GM19452 (cell line): ENCODE results near the gene GDA.
"Not testable (repeated sequence)": the region's sequence is repeated elsewhere in the genome, so short reads cannot be mapped to it uniquely, and the experiment has no call there.

Experiments used
- ATAC-seq: cut with Tn5 transposase; IDR thresholded peaks from one replicate; pipeline ENCODE4 v1.9.1; 2021; ENCODE audit not compliant: unreplicated experiment

Gene GDA

DNA sequence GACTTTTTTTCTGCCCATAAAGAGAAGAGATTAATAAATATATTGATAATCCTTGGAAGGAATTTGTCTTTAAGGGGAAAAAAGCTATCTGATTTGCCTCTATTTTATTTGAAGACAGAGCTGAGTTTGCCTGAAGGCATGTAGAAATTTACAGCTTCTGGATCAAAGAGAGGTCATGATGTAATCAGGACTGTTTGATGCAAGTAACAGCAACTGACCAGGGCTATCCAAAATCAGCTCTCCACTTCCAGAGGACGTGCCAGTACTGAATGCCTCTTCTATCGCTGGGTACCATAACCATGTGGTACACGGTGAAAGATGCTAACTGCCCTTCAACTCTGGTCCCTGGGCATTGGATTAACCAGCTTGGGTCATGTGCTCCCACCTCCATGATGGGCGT is 125.2 kb downstream of the GDA start:
- no peak for ATAC-seq

DNA sequence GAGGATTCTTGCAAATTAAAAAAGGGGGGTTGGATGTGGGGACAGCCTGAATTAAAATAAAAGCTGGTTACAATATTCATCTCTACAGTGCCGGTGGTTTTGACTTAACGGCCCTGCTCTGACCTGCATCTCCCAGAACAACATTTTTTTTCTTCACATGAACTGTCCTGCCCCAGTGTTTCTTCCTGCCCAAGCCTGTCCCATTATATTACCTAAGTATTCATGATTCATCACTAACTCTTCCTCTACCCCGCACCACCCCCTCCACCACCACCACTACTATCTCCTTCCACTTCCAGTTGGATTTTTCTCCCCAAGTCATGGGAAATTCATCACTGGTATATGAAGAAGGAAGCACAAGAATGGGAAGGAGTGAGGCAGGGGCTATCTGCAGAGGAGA is 125.7 kb downstream of the GDA start:
- ATAC-seq, result no peak

DNA sequence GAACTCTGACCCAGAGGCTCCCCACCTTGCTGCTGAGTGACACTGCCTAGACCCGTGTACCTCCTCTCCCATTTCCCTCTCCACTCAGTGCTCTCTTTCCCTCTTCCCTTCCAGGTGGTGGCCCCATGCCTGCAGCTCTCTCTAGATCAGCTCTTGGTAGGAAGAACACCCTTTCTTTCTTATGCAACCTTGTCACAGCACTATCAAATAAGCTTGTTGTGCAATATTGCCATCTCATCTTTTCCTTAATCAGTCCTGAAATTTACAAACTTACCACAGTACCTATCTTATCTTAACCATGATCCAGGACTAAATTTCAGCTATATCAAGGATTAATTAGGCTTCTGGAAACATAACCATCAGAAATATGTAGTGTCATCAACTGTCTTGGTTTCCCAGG is 127.2 kb downstream of the GDA start:
- ATAC-seq, result no peak

DNA sequence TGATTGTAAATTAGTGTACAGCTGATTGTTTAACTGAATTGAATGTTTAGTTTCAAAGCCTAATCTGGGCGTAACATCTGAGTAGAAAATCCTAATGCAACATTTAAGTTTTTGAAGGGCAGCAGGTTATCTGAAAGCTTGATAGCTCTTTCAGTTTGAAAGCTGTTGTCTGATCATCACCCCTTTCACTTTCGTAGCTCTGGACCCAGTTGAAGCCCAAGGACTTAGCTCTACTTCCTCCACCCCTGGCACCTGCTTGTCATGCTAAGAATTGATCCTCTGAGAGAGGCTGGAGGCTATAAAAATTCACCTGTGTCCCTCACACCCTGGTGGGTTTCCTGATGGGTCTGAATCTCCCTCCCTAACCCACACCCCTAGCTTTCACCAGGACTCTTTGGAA is 129.7 kb downstream of the GDA start:
- peak; percentile 62 for ATAC-seq

DNA sequence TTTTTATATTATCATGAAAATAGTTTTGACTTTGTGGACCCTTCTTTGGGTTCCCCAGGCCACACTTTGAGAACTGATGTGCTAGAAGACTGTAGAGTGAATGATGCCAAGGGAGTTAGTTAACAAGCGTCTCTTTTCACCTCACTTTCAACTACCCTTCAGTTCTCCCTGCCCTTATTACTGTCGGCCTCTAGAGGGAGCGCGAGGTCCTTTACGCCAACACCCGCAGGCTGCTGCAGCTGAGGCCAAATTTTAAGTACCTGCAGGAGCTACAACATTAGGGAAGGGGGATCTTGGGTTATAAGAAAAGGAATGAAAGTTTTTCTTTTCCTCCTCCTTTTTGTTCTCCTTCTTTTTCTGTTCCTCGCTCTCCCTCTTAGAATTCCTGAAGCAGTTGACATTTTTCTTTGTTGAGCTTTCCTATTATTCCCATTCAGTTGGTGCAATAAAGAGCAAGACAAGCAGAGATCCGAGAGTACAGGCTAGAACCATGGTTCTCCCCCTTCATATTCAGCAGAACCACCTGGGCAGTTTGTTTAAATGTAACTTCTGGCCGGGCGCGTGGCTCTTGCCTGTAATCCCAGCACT is 131.8 kb downstream of the GDA start:
- ATAC-seq, result peak; percentile 77

DNA sequence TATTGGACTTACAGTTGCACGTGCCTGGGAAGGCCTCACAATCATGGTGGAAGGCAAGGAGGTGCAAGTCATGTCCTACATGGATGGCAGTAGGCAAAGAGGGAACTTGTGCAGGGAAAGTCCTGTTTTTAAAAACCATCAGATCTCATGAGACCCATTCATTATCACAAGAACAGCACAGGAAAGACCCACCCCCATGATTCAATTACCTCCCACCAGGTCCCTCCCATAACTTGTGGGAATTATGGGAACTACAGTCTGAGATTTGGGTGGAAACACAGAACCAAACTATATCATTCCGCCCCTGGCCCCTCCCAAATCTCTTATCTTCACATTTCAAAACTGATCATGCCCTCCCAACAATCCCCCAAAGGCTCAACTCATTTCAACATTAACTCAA is 140.2 kb downstream of the GDA start:
- no peak for ATAC-seq

DNA sequence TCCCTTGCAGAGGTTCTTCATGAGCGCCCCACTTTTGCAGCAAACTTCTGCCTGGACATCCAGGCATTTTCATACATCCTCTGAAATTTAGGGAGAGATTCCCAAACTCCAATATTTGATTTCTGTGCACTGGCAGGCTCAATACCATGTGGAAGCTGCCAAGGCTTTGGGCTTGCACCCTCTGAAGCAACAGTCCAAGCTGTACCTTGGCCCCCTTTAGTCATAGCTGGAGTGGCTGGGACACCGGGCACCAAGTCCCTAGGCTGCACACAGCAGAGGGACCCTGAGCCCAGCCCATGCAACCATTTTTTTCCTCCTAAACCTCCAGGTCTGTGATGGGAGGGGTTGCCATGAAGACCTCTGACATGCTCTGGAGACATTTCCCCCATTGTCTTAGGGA is 141.1 kb downstream of the GDA start:
- ATAC-seq, result no peak

DNA sequence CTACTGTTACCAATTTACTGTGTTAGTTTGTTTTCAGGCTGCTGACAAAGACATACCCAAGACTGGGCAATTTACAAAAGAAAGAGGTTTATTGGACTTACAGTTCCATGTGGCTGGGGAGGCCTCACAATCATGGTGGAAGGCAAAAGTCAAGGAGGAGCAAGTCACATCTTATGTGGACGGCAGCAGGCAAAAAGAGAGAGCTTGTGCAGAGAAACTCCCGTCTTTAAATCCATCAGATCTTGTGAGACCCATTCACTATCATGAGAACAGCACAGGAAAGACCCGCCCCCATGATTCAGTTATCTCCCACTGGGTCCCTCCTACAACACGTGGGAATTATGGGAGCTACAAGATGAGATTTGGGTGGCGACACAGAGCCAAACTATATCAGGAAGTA is 142.3 kb downstream of the GDA start:
- not testable (repeated sequence) for ATAC-seq

DNA sequence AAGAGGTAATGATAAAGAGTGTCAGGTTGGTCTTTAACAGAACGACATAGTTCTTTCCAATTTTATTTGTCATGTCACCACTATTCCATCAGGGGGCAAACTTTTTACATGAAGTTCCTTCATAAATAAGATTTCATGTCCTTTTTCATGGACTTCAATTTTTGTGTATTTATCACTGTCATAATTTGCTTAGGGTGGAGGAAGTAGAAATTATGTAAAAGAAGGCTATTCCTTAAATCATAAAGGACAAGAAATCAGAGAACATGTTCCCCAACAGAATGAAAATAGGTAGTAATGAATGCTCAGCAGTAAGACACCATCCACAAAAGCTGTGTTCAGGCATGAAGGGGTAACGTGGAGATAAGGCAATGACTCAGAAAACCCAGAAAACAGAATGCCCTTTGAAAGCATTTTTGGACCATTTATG is 143.0 kb downstream of the GDA start:
- ATAC-seq, result no peak

DNA sequence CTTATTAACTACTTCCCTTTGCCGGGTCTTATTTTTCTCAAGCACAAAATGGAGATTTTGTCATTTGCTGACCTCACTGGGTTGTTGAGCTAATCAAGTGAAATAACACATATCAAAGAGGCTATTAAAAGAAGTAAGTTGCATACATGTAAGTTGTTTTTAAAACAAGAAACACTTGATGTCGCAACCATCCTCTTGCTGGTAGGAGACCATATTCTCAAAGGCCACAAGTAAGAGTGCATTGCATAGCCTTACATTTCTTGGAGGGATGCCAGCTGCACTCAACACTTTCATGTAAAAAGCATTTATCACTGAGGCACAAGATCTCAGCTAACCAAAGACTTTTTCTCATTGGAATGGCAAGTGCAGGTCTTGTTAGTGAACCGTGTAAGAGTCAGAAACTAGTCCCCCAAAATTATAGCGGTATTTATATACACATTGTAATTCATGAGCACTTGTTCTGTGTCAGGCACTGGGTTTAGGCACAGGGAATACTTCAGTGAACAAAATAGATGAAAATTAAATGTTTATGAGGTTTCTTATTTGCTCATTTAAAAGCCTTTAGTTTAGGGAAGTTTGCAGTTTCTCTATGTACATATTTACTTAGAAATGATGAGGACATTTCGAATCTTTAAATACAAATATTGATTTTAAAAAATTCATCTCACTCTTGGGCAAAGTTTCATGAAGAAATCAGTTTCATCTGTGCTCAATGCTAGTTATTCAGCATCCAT is 143.8 kb downstream of the GDA start:
- no peak for ATAC-seq

DNA sequence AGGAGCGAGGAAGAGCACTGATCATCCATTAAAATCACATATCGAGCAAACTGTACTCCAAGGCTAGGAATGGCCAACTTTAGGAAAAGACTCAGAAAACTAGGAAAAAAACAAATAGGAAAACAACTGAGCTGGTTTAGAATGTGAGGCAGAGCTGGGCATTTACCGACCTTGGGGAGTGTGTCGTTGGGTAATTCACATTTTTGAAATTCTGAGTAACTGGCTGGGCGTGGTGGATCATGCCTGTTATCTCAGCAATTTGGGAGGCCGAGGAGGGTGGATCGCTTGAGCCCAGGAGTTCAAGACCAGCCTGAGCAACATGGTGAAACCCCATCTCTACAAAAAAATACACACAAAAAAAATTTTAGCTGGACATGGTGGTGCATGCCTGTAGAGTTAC is 145.7 kb downstream of the GDA start:
- ATAC-seq, result no peak

DNA sequence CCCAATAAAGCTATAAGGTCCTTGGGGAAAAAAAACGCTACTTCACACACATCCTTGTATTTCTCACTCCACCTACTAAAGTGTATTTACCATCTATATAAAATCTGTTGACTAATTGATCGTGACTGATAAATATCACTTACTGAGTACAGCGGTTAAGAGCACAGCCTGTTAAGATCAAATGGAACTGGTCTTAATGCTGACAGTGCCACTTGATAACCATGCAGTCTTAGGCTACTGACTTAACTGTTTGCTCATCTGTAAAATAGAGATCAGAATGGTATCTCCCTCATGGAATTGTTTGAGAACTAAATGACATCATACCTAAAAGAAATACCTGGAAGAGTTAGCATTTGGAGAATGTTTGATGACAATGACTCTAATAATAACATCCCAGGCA is 148.3 kb downstream of the GDA start:
- ATAC-seq, result no peak

DNA sequence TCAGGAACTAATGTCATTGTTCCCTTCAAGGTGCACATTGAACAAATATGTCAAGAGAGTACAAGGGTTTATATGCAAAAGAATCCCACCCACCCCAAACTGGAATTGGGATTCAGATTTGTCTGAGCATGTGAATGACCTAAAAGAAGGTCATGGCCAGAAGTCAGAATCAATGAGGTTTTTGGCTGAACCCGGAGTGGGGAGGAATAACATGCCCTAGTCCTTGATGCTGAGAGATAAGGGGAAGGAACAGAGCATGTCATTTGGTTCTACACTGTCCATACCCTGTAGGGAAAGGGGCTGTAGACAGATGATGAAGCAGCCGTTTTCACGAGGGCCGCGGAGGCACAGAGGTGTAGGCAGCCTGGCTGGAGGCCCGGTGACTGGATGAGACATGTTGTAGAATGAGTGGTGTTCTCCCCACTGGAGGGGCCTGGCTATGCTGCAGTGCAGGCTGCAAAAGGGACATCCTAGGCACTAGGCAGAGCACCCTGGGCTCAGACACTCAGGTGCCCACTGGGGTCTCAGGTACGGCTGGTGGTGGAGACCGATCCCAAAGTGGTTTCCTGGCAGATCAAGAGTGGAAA is 149.9 kb downstream of the GDA start:
- ATAC-seq, result no peak

DNA sequence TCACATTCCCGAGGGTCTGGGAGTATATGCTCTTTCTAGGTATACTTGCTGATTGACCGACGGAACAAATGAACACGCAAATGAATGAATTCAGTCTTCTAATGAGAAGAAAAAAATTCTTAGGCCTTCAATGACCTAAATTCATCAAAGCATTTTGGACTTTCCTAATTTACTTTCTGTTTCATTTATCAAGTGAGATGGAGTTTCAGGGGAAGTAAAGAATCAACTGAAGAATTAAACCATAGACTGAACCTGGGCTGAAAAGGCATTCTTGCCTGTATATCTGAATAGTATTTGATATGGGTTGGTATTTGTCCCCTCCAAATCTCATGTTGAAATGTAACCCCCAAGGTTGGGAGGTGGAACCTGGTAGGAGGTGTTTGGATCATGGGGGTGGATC is 151.6 kb downstream of the GDA start:
- no peak for ATAC-seq
